Smooth muscle cell (in vitro differentiated cells): ENCODE results near the gene MCRIP1. TPM values are rescaled to one million over a fixed set of nuclear protein-coding genes. Genes with fewer than 3 reads are reported as not detected.

Source experiments
- DNase-seq: peaks from one replicate; lab custom pipeline; 2025; ENCODE audit not compliant: unreplicated experiment; lab: John Stamatoyannopoulos, UW
- H2AFZ ChIP-seq: fragments of 200-600 bp; sonication (generic); 2 replicates; pipeline ENCODE4 v1.6.0; 2016; ENCODE audit warnings: antibody characterized with exemption, low read depth, mild to moderate bottlenecking
- H3F3A ChIP-seq: fragments of 200-600 bp; sonication (generic); 2 replicates; pipeline ENCODE4 v1.6.0; 2017; ENCODE audit warnings: antibody characterized with exemption, low read depth
- H3K27ac ChIP-seq: fragments of 200-600 bp; sonication (generic); 2 replicates; pipeline ENCODE4 v1.5.1; 2016; ENCODE audit warnings: low read depth, mild to moderate bottlenecking
- H3K27me3 ChIP-seq: fragments of 200-600 bp; sonication (generic); 2 replicates; pipeline ENCODE4 v1.6.1; 2016; ENCODE audit warnings: low read depth, mild to moderate bottlenecking
- H3K36me3 ChIP-seq: fragments of 200-600 bp; sonication (generic); 2 replicates; pipeline ENCODE4 v1.5.1; 2016; ENCODE audit warnings: low read depth
- H3K4me1 ChIP-seq: fragments of 200-600 bp; sonication (generic); 2 replicates; pipeline ENCODE4 v1.5.1; 2016; ENCODE audit warnings: low read depth
- H3K4me2 ChIP-seq: fragments of 200-600 bp; sonication (generic); 2 replicates; pipeline ENCODE4 v1.6.0; 2016; ENCODE audit warnings: mild to moderate bottlenecking
- H3K4me3 ChIP-seq: fragments of 200-600 bp; sonication (generic); 2 replicates; pipeline ENCODE4 v1.5.1; 2016; ENCODE audit warnings: mild to moderate bottlenecking
- H3K79me2 ChIP-seq: fragments of 200-600 bp; sonication (generic); 2 replicates; pipeline ENCODE4 v1.6.0; 2016; ENCODE audit warnings: low read depth, mild to moderate bottlenecking
- H3K9ac ChIP-seq: fragments of 200-600 bp; sonication (generic); 2 replicates; pipeline ENCODE4 v1.6.0; 2016; ENCODE audit warnings: low read depth
- H3K9me3 ChIP-seq: fragments of 200-600 bp; sonication (generic); replicated peaks from 2 replicates; pipeline ENCODE4 v1.5.1; 2016; ENCODE audit warnings: low read depth
- H4K20me1 ChIP-seq: fragments of 200-600 bp; sonication (generic); 2 replicates; pipeline ENCODE4 v1.6.0; 2016; ENCODE audit warnings: low read depth
- CTCF ChIP-seq: fragments of 200-600 bp; sonication (generic); IDR thresholded peaks from 2 replicates; pipeline ENCODE4 v1.5.1; 2017; ENCODE audit warnings: borderline replicate concordance, mild to moderate bottlenecking, antibody characterized with exemption; ENCODE audit not compliant: insufficient read depth, poor library complexity, severe bottlenecking
- WGBS: methylation state at CpG from one replicate; pipeline ENCODE4 v1.1.7; 2016; ENCODE audit warnings: low lambda C conversion rate; 5-methylcytosine and 5-hydroxymethylcytosine counted together
- polyA plus RNA-seq: library from polyadenylated mRNA; unstranded; fragments of >200 nt; fragmentation: Nextera tagmentation; extraction: Ambion mirVana; gene quantifications from 2 replicates; pipeline ENCODE4 v1.2.1, GENCODE V29; 2016
- total RNA-seq: library from RNA; depleted of rRNA; stranded (reverse); fragments of >200 nt; gene quantifications from 2 replicates; pipeline ENCODE4 v1.2.3, GENCODE V29; 2014

The MCRIP1 gene
- total and polyA plus RNA-seq, 2 experiments from 2014 or later: 85.1 to 208 TPM

- no peaks in the 10 kb centered on the region for H3K9me3 ChIP-seq
- no peak overlapping the region for H3K4me2 ChIP-seq
- no peaks in the 10 kb centered on the region for H3K36me3 ChIP-seq
- peaks cover 6% of the 10 kb centered on the region for H4K20me1 ChIP-seq
- no peak for TF ChIP-seq CTCF
- 73% methylated on average over 7 of the region's 7 CpGs for WGBS
- no peak for DNase-seq
- H3K27ac ChIP-seq: no peak overlapping the region
- no peak overlapping the region for H2AFZ ChIP-seq
- no peaks in the 10 kb centered on the region for H3F3A ChIP-seq
- no peaks in the 10 kb centered on the region for H3K4me1 ChIP-seq
- no peaks in the 10 kb centered on the region for H3K27me3 ChIP-seq
- no peak overlapping the region for H3K9ac ChIP-seq
- no peaks in the 10 kb centered on the region for H3K79me2 ChIP-seq
- H3K4me3 ChIP-seq: no peak overlapping the region
Measured at GRCh38 chr17:81817758-81818147, 15.3 kb downstream of the MCRIP1 start.

- no peak for TF ChIP-seq CTCF
- H3K9ac ChIP-seq: no peak overlapping the region
- no peaks in the 10 kb centered on the region for H3K27me3 ChIP-seq
- 76% methylated on average over 2 of the region's 2 CpGs for WGBS
- DNase-seq: no peak
- no peaks in the 10 kb centered on the region for H3K79me2 ChIP-seq
- no peaks in the 10 kb centered on the region for H3K4me1 ChIP-seq
- H3K9me3 ChIP-seq: no peaks in the 10 kb centered on the region
- H3K27ac ChIP-seq: no peak overlapping the region
- H3K36me3 ChIP-seq: no peaks in the 10 kb centered on the region
- H3F3A ChIP-seq: no peaks in the 10 kb centered on the region
- no peak overlapping the region for H3K4me3 ChIP-seq
- no peak overlapping the region for H2AFZ ChIP-seq
- no peaks in the 10 kb centered on the region for H4K20me1 ChIP-seq
- H3K4me2 ChIP-seq: no peak overlapping the region
Measured at GRCh38 chr17:81815646-81815986, 17.5 kb downstream of the MCRIP1 start.

GRCh38 chr17:81814748-81815645, 18.1 kb downstream of the MCRIP1 start:
- Histone ChIP-seq H3K4me1 (no peaks in the 10 kb centered on the region), H3K79me2 (no peaks in the 10 kb centered on the region), H3K27me3 (no peaks in the 10 kb centered on the region), H3K27ac (no peak overlapping the region), H4K20me1 (no peaks in the 10 kb centered on the region), H3K4me2 (no peak overlapping the region), H2AFZ (no peak overlapping the region), H3K9ac (no peak overlapping the region), H3K9me3 (no peaks in the 10 kb centered on the region), H3K4me3 (no peak overlapping the region), H3F3A (no peaks in the 10 kb centered on the region), H3K36me3 (no peaks in the 10 kb centered on the region)
- TF ChIP-seq CTCF: no peak
- DNase-seq: no peak
- 78% methylated on average over 22 of the region's 24 CpGs for WGBS
